ENCODE data around the gene NCF2.
"Not testable (repeated sequence)": the region's sequence is repeated elsewhere in the genome, so short reads cannot be mapped to it uniquely, and the experiment has no call there.

Gene NCF2

GRCh38 chr1:183590244-183591191, at the start of gene NCF2:
NCF2 (minus strand) TSS chr1:183590459; CDS start chr1:183590329, 130 bp downstream.
- DNase-seq (ENCODE audit: low read depth in 2 of 3, low spot score in 1 of 3) = peak in 2 of 3 donors; percentile 23 to 31

- DNase-seq (ENCODE audit: low read depth in 2 of 3, low spot score in 1 of 3) = no peak
Observed at GRCh38 chr1:183638649-183639387, 48.6 kb upstream of the NCF2 start.

- DNase-seq (ENCODE audit: low read depth in 2 of 3, low spot score in 1 of 3) = no peak
Observed at GRCh38 chr1:183636783-183637182, 46.5 kb upstream of the NCF2 start.

- DNase-seq (ENCODE audit: low read depth in 2 of 3, low spot score in 1 of 3) = no peak
Observed at GRCh38 chr1:183636334-183636682, 46.0 kb upstream of the NCF2 start.

GRCh38 chr1:183635606-183636333, 45.5 kb upstream of the NCF2 start, which contains the start of gene ARPC5:
ARPC5 (minus strand) TSS chr1:183635783; CDS start chr1:183635659, 124 bp downstream.
- peak; percentile 95 to 96 (median 95) for DNase-seq (ENCODE audit: low read depth in 2 of 3, low spot score in 1 of 3)

GRCh38 chr1:183635099-183635605, 44.9 kb upstream of the NCF2 start:
- peak in 1 of 3 donors; percentile 23 for DNase-seq (ENCODE audit: low read depth in 2 of 3, low spot score in 1 of 3)

GRCh38 chr1:183634429-183635065, 44.3 kb upstream of the NCF2 start:
- DNase-seq (ENCODE audit: low read depth in 2 of 3, low spot score in 1 of 3) = no peak

- no peak for DNase-seq (ENCODE audit: low read depth in 2 of 3, low spot score in 1 of 3)
Observed at GRCh38 chr1:183633676-183634343, 43.6 kb upstream of the NCF2 start.

GRCh38 chr1:183632964-183633363, 42.7 kb upstream of the NCF2 start:
- no peak for DNase-seq (ENCODE audit: low read depth in 2 of 3, low spot score in 1 of 3)

- DNase-seq (ENCODE audit: low read depth in 2 of 3, low spot score in 1 of 3) = no peak
Observed at GRCh38 chr1:183632114-183632513, 41.9 kb upstream of the NCF2 start.

- DNase-seq (ENCODE audit: low read depth in 2 of 3, low spot score in 1 of 3) = no peak
Observed at GRCh38 chr1:183630748-183631147, 40.5 kb upstream of the NCF2 start.

GRCh38 chr1:183628537-183628936, 38.3 kb upstream of the NCF2 start:
- no peak for DNase-seq (ENCODE audit: low read depth in 2 of 3, low spot score in 1 of 3)

- DNase-seq (ENCODE audit: low read depth in 2 of 3, low spot score in 1 of 3) = not testable (repeated sequence)
Observed at GRCh38 chr1:183626236-183626635, 36.0 kb upstream of the NCF2 start.

- DNase-seq (ENCODE audit: low read depth in 2 of 3, low spot score in 1 of 3) = peak in 2 of 3 donors; percentile 16 to 31
Observed at GRCh38 chr1:183622884-183623785, 32.9 kb upstream of the NCF2 start.

- DNase-seq (ENCODE audit: low read depth in 2 of 3, low spot score in 1 of 3) = no peak
Observed at GRCh38 chr1:183622013-183622412, 31.8 kb upstream of the NCF2 start.

GRCh38 chr1:183620311-183620710, 30.1 kb upstream of the NCF2 start:
- DNase-seq (ENCODE audit: low read depth in 2 of 3, low spot score in 1 of 3) = no peak

GRCh38 chr1:183619781-183620180, 29.5 kb upstream of the NCF2 start:
- no peak for DNase-seq (ENCODE audit: low read depth in 2 of 3, low spot score in 1 of 3)

GRCh38 chr1:183618202-183618601, 27.9 kb upstream of the NCF2 start:
- not testable (repeated sequence) for DNase-seq (ENCODE audit: low read depth in 2 of 3, low spot score in 1 of 3)

- DNase-seq (ENCODE audit: low read depth in 2 of 3, low spot score in 1 of 3) = not testable (repeated sequence)
Observed at GRCh38 chr1:183612975-183613374, 22.7 kb upstream of the NCF2 start.

All from stimulated activated CD4-positive, alpha-beta T cell treated with anti-CD3 and anti-CD28 coated beads, Interleukin-12 subunit alpha, Interleukin-12 subunit beta, amount 100 ng/mL, for 48 hours (primary cell).